ENCODE measurements around the gene LGR5. TPM values are rescaled to one million over a fixed set of nuclear protein-coding genes. Genes with fewer than 3 reads are reported as not detected.

LGR5 gene
- total RNA-seq, 1 donor from 2014 or later = not detected

DNA sequence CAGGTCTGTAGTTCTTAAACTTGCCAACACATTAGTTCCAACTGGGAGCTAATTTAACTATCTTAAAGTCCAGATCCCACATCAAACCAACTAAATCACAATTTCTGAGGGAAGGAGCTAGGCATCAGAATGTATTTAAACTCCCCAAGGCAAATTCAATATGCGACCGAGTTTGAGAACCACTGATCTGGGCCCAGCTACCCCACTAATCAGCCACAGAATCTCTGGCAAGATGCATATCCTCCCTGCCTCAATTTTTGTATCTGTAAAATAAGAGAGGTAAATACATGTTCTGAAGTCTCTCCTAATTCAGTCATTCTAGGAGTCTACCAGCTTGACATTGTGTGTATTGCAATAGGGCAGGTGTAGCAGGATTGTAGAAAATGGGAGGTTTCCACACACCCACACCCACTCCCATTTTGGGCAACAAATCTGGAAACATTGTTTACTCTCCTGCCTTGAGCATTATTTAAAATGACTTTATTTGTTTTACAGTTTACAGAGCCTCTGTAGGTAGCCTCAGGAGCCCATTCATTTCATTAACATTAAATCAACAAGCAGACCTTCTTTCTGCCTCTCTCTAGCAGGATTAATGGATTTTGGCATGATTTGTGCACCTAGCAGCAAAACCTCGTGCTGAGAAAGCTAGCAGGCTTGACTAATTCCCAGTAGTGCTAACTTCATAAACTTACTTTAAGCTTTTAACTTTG lies 15.6 kb downstream of the LGR5 start:
- Histone ChIP-seq H3K9me3 (replicated peaks) (no peaks in the 10 kb centered on the region), H3K27ac (replicated peaks) (no peak overlapping the region), H3K27me3 (ENCODE audit: low read depth) (peaks cover 42% of the 10 kb centered on the region), H3K4me1 (no peaks in the 10 kb centered on the region), H3K4me3 (no peak overlapping the region), H3K36me3 (no peaks in the 10 kb centered on the region)
- TF ChIP-seq, protein P1, sequence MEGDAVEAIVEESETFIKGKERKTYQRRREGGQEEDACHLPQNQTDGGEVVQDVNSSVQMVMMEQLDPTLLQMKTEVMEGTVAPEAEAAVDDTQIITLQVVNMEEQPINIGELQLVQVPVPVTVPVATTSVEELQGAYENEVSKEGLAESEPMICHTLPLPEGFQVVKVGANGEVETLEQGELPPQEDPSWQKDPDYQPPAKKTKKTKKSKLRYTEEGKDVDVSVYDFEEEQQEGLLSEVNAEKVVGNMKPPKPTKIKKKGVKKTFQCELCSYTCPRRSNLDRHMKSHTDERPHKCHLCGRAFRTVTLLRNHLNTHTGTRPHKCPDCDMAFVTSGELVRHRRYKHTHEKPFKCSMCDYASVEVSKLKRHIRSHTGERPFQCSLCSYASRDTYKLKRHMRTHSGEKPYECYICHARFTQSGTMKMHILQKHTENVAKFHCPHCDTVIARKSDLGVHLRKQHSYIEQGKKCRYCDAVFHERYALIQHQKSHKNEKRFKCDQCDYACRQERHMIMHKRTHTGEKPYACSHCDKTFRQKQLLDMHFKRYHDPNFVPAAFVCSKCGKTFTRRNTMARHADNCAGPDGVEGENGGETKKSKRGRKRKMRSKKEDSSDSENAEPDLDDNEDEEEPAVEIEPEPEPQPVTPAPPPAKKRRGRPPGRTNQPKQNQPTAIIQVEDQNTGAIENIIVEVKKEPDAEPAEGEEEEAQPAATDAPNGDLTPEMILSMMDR (IDR thresholded peaks at IDR 0.05; ENCODE audit: borderline replicate concordance) = no peak
- no peak for DNase-seq
- intact Hi-C loops (cut with micrococcal nuclease) = no loop called here

DNA sequence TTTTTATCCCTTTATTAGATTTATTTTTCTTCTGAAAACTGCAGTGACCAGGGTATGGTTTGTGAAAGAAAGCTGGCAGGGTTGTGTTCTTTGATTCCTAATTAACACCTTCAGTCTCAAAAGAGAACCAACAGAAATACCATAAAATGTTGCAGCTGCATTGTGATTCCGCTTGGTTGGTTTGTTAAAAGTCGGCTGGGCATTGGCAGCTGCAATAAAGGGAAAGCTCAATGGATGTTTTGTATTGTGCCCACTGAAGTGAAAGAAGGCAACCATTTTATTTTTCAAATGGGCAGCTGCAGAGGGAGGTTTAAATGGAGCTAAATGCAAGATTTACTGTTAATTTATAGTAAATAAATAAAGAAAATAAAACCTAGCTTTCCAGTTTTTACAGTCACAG lies 16.7 kb downstream of the LGR5 start:
- intact Hi-C loops (cut with micrococcal nuclease) = no loop called here
- Histone ChIP-seq H3K27ac (replicated peaks) (no peak overlapping the region), H3K9me3 (replicated peaks) (no peaks in the 10 kb centered on the region), H3K4me3 (no peak overlapping the region), H3K36me3 (no peaks in the 10 kb centered on the region), H3K27me3 (ENCODE audit: low read depth) (peaks cover 42% of the 10 kb centered on the region), H3K4me1 (no peaks in the 10 kb centered on the region)
- no peak for DNase-seq
- TF ChIP-seq, protein P1 (IDR thresholded peaks at IDR 0.05; ENCODE audit: borderline replicate concordance) = no peak

DNA sequence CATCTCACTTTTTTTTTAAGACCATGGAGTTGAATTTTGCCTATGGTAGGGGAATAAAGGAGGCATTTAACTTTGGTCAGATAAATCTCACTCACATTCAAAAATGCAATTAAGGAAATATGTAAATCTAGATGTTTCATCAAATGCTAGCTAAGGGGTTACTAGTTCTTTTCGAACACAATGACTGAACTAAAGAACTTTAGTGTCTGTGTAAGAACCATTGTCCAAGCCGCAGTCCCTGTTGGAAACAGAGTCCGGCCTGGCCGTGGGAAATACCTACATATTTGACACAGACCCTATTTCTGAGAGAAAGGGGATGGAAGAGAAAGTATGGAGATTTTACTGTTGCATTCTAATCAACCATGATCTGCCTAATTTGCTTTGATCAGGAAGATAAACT lies 17.4 kb downstream of the LGR5 start:
- Histone ChIP-seq H3K4me1 (no peaks in the 10 kb centered on the region), H3K4me3 (no peak overlapping the region), H3K36me3 (no peaks in the 10 kb centered on the region), H3K27ac (replicated peaks) (no peak overlapping the region), H3K27me3 (ENCODE audit: low read depth) (peaks cover 36% of the 10 kb centered on the region), H3K9me3 (replicated peaks) (no peaks in the 10 kb centered on the region)
- intact Hi-C loops (cut with micrococcal nuclease) = no loop called here
- TF ChIP-seq, protein P1 (IDR thresholded peaks at IDR 0.05; ENCODE audit: borderline replicate concordance) = no peak
- DNase-seq = no peak

DNA sequence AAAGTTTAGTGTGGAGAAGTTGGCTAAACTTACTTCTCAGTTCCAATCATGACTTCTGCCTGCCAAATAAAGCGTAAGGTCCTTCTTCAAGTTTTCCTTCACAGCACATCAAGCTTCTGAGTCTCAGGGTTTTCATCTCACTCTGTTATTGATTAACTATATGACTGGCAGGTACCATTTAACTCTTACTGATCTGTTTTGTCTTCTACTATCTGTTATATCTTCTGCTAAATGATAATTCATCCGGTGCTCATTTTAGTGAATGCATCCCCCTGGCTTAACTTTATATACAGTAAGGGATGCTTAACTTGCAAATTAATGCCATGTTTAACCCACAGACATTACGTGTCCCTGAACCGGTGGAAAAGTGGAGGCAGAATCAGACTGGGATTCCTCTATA lies 20.7 kb downstream of the LGR5 start:
- no peak for DNase-seq
- peaks cover 3% of the 10 kb centered on the region for H3K27me3 ChIP-seq (ENCODE audit: low read depth)
- intact Hi-C loops (cut with micrococcal nuclease) = no loop called here
- TF ChIP-seq, protein P1 (IDR thresholded peaks at IDR 0.05; ENCODE audit: borderline replicate concordance) = no peak
- no peaks in the 10 kb centered on the region for H3K36me3 ChIP-seq
- H3K4me1 ChIP-seq = no peaks in the 10 kb centered on the region
- H3K4me3 ChIP-seq = no peak overlapping the region
- no peak overlapping the region for H3K27ac ChIP-seq (replicated peaks)
- H3K9me3 ChIP-seq (replicated peaks) = no peaks in the 10 kb centered on the region

GRCh38 chr12:71460850-71461609 lies 21.4 kb downstream of the LGR5 start:
- TF ChIP-seq, protein P1 (IDR thresholded peaks at IDR 0.05; ENCODE audit: borderline replicate concordance) = no peak
- Histone ChIP-seq H3K4me1 (no peaks in the 10 kb centered on the region), H3K27ac (replicated peaks) (no peak overlapping the region), H3K36me3 (no peaks in the 10 kb centered on the region), H3K9me3 (replicated peaks) (no peaks in the 10 kb centered on the region), H3K4me3 (no peak overlapping the region), H3K27me3 (ENCODE audit: low read depth) (no peaks in the 10 kb centered on the region)
- no peak for DNase-seq
- intact Hi-C loops (cut with micrococcal nuclease) = no loop called here
